MM.1S (cell line): ENCODE results near the gene FUT7.

Experiments used
- EZH2 ChIP-seq: fragments of 300-600 bp; sonication (generic); optimal IDR thresholded peaks from 2 replicates; pipeline ENCODE3; 2017; ENCODE audit warnings: low read depth, mild to moderate bottlenecking, antibody characterized with exemption, low read length, mixed read lengths
- EZH2phosphoT487 ChIP-seq: fragments of 300-600 bp; sonication (generic); IDR thresholded peaks from 2 replicates; pipeline ENCODE4 v1.6.1; 2018; ENCODE audit warnings: antibody characterized with exemption, low read length
- TF ChIP-seq, protein P1 (sequence below): fragments of 300-600 bp; sonication (generic); IDR thresholded peaks from 2 replicates; pipeline ENCODE4 v1.5.1; 2016; ENCODE audit warnings: antibody characterized with exemption, low read length, mixed read lengths

DNA sequence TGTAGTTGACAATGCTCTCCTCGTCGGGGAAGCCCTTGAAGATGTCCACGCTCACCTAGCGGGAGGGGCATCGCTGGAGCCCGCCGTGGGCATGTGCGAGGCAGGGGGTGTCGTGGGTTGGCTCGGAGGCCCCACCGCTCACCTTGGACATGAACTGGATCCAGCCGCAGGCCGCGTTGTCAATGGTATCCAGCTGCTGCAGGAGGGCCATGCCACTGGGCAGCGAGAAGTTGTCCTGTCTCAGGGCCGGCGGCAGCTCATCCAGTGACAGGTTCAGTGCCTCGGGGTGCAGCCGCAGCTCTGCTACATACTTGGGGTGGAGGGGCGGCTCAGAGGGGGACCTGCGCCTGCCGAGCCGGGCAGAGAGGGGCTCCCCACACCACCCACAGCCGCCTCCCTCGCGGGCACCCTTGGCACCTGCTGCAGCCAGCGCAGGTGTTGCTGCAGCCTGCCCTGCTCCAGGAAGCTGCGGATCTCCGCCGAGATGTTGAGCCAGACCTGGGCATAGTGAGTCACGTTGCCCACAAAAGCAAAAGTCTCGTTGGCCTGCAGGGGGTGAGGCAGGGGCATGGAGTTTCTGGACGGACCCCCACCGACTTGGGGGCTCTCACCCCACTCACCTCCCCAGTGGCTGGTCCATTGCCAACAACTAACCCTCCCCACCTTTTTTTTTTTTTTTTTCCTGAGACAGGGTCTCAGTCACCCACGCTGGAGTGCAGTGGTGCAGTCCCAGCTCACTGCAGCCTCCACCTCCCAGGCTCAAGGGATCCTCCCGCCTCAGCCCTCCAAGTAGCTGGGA is 12.9 kb downstream of the FUT7 start:
- TF ChIP-seq, protein P1, sequence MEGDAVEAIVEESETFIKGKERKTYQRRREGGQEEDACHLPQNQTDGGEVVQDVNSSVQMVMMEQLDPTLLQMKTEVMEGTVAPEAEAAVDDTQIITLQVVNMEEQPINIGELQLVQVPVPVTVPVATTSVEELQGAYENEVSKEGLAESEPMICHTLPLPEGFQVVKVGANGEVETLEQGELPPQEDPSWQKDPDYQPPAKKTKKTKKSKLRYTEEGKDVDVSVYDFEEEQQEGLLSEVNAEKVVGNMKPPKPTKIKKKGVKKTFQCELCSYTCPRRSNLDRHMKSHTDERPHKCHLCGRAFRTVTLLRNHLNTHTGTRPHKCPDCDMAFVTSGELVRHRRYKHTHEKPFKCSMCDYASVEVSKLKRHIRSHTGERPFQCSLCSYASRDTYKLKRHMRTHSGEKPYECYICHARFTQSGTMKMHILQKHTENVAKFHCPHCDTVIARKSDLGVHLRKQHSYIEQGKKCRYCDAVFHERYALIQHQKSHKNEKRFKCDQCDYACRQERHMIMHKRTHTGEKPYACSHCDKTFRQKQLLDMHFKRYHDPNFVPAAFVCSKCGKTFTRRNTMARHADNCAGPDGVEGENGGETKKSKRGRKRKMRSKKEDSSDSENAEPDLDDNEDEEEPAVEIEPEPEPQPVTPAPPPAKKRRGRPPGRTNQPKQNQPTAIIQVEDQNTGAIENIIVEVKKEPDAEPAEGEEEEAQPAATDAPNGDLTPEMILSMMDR: no peak
- TF ChIP-seq EZH2 (no peak), EZH2phosphoT487 (no peak)
